IMR-90 (cell line): ENCODE data around the gene PLA2G4C.

Experiments used
- POLR2A ChIP-seq: IDR thresholded peaks from 2 replicates; pipeline ENCODE4 v1.6.1; 2012; ENCODE audit warnings: mild to moderate bottlenecking, low read depth, low read length
- TF ChIP-seq, protein P1 (sequence below): fragments of 150-350 bp; IDR thresholded peaks from 2 replicates; pipeline ENCODE4 v1.6.1; 2017; ENCODE audit warnings: mild to moderate bottlenecking, antibody characterized with exemption, low read length, low read depth
- TF ChIP-seq, protein P2 (sequence below): conservative IDR thresholded peaks from 2 replicates; pipeline ENCODE4 v1.5.1; 2012; ENCODE audit warnings: mild to moderate bottlenecking, low read depth, low read length, improper control_type of control experiment

DNA sequence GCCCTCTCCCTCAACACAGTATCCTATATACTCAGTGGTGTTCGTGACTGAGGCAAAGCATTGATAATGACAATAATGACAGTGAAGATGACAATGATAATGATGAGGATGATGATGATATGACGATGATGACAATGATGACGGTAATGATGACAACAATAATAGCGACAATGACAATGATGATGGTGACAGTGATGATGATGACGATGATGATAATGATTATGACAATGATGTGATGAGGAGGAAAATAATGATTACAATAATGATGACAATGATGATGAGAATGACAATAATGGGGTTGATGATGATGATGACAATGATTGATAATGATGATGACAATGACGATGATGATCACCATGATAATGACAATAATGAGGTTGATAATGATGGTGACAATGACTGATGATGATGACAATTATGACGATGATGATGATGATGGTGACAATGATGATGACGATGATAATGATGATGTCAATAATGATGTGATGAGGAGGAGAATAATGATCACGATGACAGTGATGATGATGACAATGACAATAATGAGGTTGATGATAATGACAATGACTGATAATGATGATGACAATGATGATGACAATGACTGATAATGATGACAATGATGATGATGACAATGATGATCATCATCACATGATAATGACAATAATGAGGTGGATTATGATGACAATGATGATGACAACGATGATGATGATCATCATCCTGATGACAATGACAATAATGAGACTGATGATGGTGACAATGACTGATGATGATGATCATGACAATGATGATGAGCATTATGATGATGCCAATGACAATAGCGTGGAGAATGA is 99.5 kb downstream of the PLA2G4C start:
- TF ChIP-seq POLR2A, result no peak
- TF ChIP-seq, protein P1, sequence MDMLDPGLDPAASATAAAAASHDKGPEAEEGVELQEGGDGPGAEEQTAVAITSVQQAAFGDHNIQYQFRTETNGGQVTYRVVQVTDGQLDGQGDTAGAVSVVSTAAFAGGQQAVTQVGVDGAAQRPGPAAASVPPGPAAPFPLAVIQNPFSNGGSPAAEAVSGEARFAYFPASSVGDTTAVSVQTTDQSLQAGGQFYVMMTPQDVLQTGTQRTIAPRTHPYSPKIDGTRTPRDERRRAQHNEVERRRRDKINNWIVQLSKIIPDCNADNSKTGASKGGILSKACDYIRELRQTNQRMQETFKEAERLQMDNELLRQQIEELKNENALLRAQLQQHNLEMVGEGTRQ, result no peak
- TF ChIP-seq, protein P2, sequence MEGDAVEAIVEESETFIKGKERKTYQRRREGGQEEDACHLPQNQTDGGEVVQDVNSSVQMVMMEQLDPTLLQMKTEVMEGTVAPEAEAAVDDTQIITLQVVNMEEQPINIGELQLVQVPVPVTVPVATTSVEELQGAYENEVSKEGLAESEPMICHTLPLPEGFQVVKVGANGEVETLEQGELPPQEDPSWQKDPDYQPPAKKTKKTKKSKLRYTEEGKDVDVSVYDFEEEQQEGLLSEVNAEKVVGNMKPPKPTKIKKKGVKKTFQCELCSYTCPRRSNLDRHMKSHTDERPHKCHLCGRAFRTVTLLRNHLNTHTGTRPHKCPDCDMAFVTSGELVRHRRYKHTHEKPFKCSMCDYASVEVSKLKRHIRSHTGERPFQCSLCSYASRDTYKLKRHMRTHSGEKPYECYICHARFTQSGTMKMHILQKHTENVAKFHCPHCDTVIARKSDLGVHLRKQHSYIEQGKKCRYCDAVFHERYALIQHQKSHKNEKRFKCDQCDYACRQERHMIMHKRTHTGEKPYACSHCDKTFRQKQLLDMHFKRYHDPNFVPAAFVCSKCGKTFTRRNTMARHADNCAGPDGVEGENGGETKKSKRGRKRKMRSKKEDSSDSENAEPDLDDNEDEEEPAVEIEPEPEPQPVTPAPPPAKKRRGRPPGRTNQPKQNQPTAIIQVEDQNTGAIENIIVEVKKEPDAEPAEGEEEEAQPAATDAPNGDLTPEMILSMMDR, result no peak
